SK-MEL-5 (cell line): ENCODE results near the gene BCO1. TPM values are rescaled to one million over a fixed set of nuclear protein-coding genes. Genes with fewer than 3 reads are reported as not detected.

Experiments used
- DNase-seq: peaks from one replicate; pipeline ENCODE4 v3.0.0-alpha.2; 2016; ENCODE audit warnings: low read depth, low spot score
- in situ Hi-C: cut with HindIII; loops from 2 replicates; pipeline ENCODE4 v1.10.0; 2016; ENCODE audit warnings: low sequenced_read_pairs, high pct_unique_total_duplicates, low pct_unique_long_range_greater_than_20kb
- total RNA-seq: library from RNA; depleted of rRNA; stranded (reverse); fragments of >200 nt; shearing (Covaris generic); gene quantifications from 2 replicates; pipeline ENCODE4 v1.2.3, GENCODE V29; 2014

The BCO1 gene
- total RNA-seq, 1 experiment from 2014 or later: 0.32 TPM

- in situ Hi-C loops: no loop called here
- DNase-seq: no peak
These were observed 55.7 kb downstream of the BCO1 start for GRCh38 chr16:81293909-81294802.

- in situ Hi-C loops: no loop called here
- no peak for DNase-seq
These were observed 58.1 kb downstream of the BCO1 start for GRCh38 chr16:81296631-81297030.

- in situ Hi-C loops: no loop called here
- DNase-seq: no peak
These were observed 69.3 kb downstream of the BCO1 start for GRCh38 chr16:81307770-81308169.

- DNase-seq: no peak
- in situ Hi-C loops: no loop called here
These were observed 71.7 kb downstream of the BCO1 start for GRCh38 chr16:81310045-81310644.

- DNase-seq: no peak
- in situ Hi-C loops: no loop called here
These were observed 73.3 kb downstream of the BCO1 start for GRCh38 chr16:81311762-81312161.

GRCh38 chr16:81313701-81314602 is 75.5 kb downstream of the BCO1 start:
- no peak for DNase-seq
- in situ Hi-C loops: no loop called here

- DNase-seq: peak; percentile 92
- in situ Hi-C loops: no loop called here
These were observed 76.2 kb downstream of the BCO1 start, which contains the start of gene GAN for GRCh38 chr16:81314603-81315270. Gene GAN, plus strand, starts transcription at chr16:81314962. Its CDS starts 152 bp downstream, at chr16:81315114.

- DNase-seq: peak; percentile 26
These were observed 77.0 kb downstream of the BCO1 start for GRCh38 chr16:81315271-81316175.

GRCh38 chr16:81316176-81316496 is 77.6 kb downstream of the BCO1 start:
- no peak for DNase-seq
- in situ Hi-C loops: no loop called here

More at GRCh38 chr16:81315271-81316175, 77.0 kb downstream of the BCO1 start:
- in situ Hi-C loops: no loop called here

- DNase-seq: peak; percentile 28
- in situ Hi-C loops: no loop called here
These were observed 80.2 kb downstream of the BCO1 start for GRCh38 chr16:81318711-81319110.

GRCh38 chr16:81319221-81319912 is 80.9 kb downstream of the BCO1 start:
- in situ Hi-C loops: no loop called here
- no peak for DNase-seq

- no peak for DNase-seq
- in situ Hi-C loops: no loop called here
These were observed 82.5 kb downstream of the BCO1 start for GRCh38 chr16:81321039-81321438.

GRCh38 chr16:81321536-81321935 is 83.0 kb downstream of the BCO1 start:
- DNase-seq: no peak
- in situ Hi-C loops: no loop called here

GRCh38 chr16:81324808-81325207 is 86.3 kb downstream of the BCO1 start:
- no peak for DNase-seq
- in situ Hi-C loops: no loop called here

- in situ Hi-C loops: no loop called here
- no peak for DNase-seq
These were observed 88.5 kb downstream of the BCO1 start for GRCh38 chr16:81327011-81327410.
